SK-N-SH (cell line): ENCODE data around the gene SBSN.

Experiments used
- ELF1 ChIP-seq: IDR thresholded peaks from 2 replicates; pipeline ENCODE4 v1.4.0; 2012
- EP300 ChIP-seq, 2 experiments: IDR thresholded peaks; 2 replicates each; pipeline versions ENCODE4 v1.4.0 to v1.6.1; 2012; ENCODE audit warnings: borderline replicate concordance in 1 of 2, low read depth in 1 of 2, low read length in 1 of 2
- EZH2phosphoT487 ChIP-seq: fragments of 200-600 bp; sonication (generic); IDR thresholded peaks from 2 replicates; pipeline ENCODE4 v1.6.1; 2017; ENCODE audit warnings: low read depth, mixed run types, mild to moderate bottlenecking, antibody characterized with exemption, moderate library complexity, borderline replicate concordance
- POLR2AphosphoS5 ChIP-seq: IDR thresholded peaks from 2 replicates; pipeline ENCODE4 v1.6.1; 2012; ENCODE audit warnings: low read depth, low read length
- RAD21 ChIP-seq: IDR thresholded peaks from 2 replicates; pipeline ENCODE4 v1.6.1; 2012; ENCODE audit warnings: mild to moderate bottlenecking, low read length
- TF ChIP-seq, protein P1 (sequence below): fragments of 200-600 bp; sonication (generic); IDR thresholded peaks from 2 replicates; pipeline ENCODE4 v1.6.1; 2017; ENCODE audit warnings: antibody characterized with exemption, mild to moderate bottlenecking, moderate library complexity

DNA sequence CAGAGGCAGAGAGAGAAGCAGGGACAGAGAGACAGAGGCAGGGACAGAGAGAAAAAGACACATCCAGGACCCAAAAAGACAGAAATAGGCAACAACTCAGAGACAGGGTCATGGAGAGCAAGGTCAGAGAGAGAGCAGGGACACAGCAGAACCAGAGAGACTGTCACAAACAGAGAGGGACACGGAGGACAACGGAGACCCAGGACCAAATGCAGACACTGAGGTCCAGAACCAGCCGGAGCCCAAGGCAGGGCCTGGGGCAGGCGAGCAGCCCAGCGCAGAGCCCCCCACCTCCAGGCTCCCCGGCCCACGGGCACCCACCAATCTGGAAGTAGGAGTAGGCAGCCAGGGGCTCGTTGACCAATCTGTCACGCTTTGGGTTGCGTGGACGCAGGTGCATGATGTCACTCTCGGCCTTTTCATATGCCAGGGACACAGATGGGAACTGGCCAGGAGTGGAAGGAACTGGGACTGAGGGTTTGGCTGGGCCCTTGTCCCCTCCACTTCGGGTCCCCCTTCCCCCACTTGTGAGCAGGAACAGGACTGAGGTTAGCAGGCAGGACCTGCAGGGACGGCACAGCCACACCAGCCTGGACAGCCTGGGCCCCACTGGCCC, 25.4 kb upstream of the SBSN start:
- TF ChIP-seq ELF1 (no peak), EP300 (IDR thresholded peaks at IDR 0.05; ENCODE audit: borderline replicate concordance in 1 of 2, low read depth in 1 of 2, low read length in 1 of 2) (no peak), POLR2AphosphoS5 (no peak), EZH2phosphoT487 (no peak), RAD21 (no peak)
- TF ChIP-seq, protein P1, sequence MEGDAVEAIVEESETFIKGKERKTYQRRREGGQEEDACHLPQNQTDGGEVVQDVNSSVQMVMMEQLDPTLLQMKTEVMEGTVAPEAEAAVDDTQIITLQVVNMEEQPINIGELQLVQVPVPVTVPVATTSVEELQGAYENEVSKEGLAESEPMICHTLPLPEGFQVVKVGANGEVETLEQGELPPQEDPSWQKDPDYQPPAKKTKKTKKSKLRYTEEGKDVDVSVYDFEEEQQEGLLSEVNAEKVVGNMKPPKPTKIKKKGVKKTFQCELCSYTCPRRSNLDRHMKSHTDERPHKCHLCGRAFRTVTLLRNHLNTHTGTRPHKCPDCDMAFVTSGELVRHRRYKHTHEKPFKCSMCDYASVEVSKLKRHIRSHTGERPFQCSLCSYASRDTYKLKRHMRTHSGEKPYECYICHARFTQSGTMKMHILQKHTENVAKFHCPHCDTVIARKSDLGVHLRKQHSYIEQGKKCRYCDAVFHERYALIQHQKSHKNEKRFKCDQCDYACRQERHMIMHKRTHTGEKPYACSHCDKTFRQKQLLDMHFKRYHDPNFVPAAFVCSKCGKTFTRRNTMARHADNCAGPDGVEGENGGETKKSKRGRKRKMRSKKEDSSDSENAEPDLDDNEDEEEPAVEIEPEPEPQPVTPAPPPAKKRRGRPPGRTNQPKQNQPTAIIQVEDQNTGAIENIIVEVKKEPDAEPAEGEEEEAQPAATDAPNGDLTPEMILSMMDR = no peak
